ENCODE data around the gene CRTC2. TPM values are rescaled to one million over a fixed set of nuclear protein-coding genes. Genes with fewer than 3 reads are reported as not detected.

Gene CRTC2
- total RNA-seq, 3 donors from 2014 or later: 16.2 to 19.7 (median 19.0) TPM

DNA sequence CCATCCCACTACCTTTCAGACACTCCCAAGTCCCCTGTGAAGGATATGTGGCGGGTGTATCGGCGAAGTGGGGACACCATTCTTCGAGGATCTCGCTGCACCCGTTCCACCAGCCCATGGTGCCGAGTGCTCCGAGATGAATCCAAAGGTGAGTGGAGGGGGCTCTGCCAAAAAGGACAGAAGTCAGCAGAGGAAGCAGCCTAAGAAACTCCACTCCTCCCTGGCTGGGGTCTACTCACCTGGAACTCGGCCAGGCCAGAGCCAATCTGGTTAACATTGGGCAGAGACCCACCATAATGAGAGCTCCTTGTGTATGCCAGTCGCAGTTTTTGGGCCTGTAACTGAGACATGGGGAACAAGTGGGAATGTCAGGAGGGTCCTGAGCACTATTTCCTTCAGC lies 3.6 kb downstream of the CRTC2 start:
- Histone ChIP-seq H3K36me3 (peaks cover 12% of the 10 kb centered on the region), H3K4me1 (peaks cover 10 to 11% of the 10 kb centered on the region in 2 donors), H3K27ac (no peak overlapping the region), H3K27me3 (no peaks in the 10 kb centered on the region), H3K4me3 (no peak overlapping the region), H3K9me3 (no peaks in the 10 kb centered on the region)
- intact Hi-C loops (cut with DNase I; ENCODE audit: low total_unique reads): no loop called here
- DNase-seq (ENCODE audit: low spot score in 2 of 2): no peak
- TF ChIP-seq, protein P1, sequence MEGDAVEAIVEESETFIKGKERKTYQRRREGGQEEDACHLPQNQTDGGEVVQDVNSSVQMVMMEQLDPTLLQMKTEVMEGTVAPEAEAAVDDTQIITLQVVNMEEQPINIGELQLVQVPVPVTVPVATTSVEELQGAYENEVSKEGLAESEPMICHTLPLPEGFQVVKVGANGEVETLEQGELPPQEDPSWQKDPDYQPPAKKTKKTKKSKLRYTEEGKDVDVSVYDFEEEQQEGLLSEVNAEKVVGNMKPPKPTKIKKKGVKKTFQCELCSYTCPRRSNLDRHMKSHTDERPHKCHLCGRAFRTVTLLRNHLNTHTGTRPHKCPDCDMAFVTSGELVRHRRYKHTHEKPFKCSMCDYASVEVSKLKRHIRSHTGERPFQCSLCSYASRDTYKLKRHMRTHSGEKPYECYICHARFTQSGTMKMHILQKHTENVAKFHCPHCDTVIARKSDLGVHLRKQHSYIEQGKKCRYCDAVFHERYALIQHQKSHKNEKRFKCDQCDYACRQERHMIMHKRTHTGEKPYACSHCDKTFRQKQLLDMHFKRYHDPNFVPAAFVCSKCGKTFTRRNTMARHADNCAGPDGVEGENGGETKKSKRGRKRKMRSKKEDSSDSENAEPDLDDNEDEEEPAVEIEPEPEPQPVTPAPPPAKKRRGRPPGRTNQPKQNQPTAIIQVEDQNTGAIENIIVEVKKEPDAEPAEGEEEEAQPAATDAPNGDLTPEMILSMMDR (IDR thresholded peaks at IDR 0.05): no peak
- no peak for TF ChIP-seq POLR2A (IDR thresholded peaks at IDR 0.05)
- no peak for TF ChIP-seq POLR2AphosphoS5 (IDR thresholded peaks at IDR 0.05)

DNA sequence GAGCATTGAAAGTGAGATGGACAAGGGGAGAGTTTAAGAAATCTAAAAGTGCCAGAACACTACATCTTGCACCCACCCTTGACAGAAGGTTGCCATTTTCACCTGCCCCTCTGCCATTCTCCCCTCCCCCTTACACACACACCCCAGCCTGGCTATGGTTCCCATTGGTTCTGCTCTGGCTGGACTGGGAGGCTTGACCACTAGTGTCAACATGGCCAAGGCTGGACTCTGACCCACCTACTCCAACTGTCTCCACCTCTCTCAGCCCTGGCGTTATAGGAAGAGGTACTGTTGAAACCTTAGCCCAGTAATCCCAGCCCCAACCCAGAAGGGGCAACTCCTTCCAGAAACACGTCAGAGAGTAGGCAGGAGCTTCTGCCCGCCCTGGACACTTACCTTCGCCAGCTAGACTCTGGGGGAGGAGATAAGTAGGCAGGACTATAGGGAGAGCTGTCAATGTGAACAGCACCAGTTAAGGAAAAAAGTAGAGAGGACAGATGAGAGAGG lies 4.5 kb downstream of the CRTC2 start:
- H3K9me3 ChIP-seq: no peaks in the 10 kb centered on the region
- peaks cover 10 to 11% of the 10 kb centered on the region in 2 donors for H3K4me1 ChIP-seq
- intact Hi-C loops (cut with DNase I; ENCODE audit: low total_unique reads): no loop called here
- H3K27ac ChIP-seq: no peak overlapping the region
- H3K27me3 ChIP-seq: no peaks in the 10 kb centered on the region
- no peak for DNase-seq (ENCODE audit: low spot score in 2 of 2)
- no peak overlapping the region for H3K4me3 ChIP-seq
- H3K36me3 ChIP-seq: peaks cover 12% of the 10 kb centered on the region
- no peak for TF ChIP-seq POLR2AphosphoS5 (IDR thresholded peaks at IDR 0.05)
- TF ChIP-seq POLR2A (IDR thresholded peaks at IDR 0.05): no peak
- TF ChIP-seq, protein P1 (IDR thresholded peaks at IDR 0.05): no peak

DNA sequence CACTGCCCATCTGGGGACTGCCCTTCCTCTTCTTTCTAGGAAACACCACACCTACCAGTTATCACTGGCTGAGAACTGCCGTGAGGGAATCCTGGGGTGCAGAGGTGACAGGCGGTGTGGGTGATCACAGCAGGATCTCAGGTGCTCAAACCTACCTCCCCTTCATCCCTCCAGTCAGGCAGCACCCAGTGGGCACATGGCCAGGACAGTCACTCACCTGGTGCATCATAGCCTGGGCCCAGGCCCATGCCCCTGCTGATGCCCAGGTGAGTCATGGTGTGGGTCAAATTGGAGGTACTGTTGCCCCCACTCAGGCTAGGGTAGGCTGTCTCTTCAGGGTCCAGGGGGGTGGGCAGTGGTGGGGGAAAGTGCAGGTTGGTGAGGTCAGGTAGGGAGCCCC lies 6.6 kb downstream of the CRTC2 start:
- intact Hi-C loops (cut with DNase I; ENCODE audit: low total_unique reads): no loop called here
- Histone ChIP-seq H3K27ac (no peak overlapping the region), H3K9me3 (no peaks in the 10 kb centered on the region), H3K36me3 (peaks cover 12% of the 10 kb centered on the region), H3K4me3 (no peak overlapping the region), H3K4me1 (peaks cover 6 to 10% of the 10 kb centered on the region in 2 donors), H3K27me3 (no peaks in the 10 kb centered on the region)
- TF ChIP-seq POLR2A (IDR thresholded peaks at IDR 0.05): no peak
- no peak for TF ChIP-seq POLR2AphosphoS5 (IDR thresholded peaks at IDR 0.05)
- TF ChIP-seq, protein P1 (IDR thresholded peaks at IDR 0.05): no peak
- DNase-seq (ENCODE audit: low spot score in 2 of 2): no peak

DNA sequence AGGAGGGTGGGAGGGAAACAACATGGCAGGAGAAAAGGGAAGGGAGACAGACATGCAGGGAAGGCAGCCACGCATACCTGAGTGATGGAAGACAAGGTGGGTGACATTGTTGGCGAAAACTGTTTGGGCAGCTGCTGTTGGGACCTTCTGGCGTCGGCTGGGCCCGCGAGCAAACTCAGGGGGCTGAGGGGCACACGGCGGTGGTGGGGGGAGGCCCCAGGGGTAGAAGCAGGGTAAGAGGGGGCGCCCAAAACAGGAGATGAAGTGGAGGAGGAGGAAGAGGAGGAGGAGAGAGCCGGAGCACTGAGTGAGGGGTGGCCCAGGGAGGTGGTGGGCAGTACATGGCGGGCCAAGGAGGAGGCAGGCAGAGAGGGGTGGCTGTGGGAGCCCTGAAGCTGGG lies 7.2 kb downstream of the CRTC2 start:
- Histone ChIP-seq H3K4me1 (peaks cover 0 to 4% of the 10 kb centered on the region in 2 donors), H3K27ac (no peak overlapping the region), H3K36me3 (peaks cover 12% of the 10 kb centered on the region), H3K9me3 (no peaks in the 10 kb centered on the region), H3K4me3 (no peak overlapping the region), H3K27me3 (no peaks in the 10 kb centered on the region)
- no peak for TF ChIP-seq POLR2AphosphoS5 (IDR thresholded peaks at IDR 0.05)
- DNase-seq (ENCODE audit: low spot score in 2 of 2): no peak
- intact Hi-C loops (cut with DNase I; ENCODE audit: low total_unique reads): no loop called here

DNA sequence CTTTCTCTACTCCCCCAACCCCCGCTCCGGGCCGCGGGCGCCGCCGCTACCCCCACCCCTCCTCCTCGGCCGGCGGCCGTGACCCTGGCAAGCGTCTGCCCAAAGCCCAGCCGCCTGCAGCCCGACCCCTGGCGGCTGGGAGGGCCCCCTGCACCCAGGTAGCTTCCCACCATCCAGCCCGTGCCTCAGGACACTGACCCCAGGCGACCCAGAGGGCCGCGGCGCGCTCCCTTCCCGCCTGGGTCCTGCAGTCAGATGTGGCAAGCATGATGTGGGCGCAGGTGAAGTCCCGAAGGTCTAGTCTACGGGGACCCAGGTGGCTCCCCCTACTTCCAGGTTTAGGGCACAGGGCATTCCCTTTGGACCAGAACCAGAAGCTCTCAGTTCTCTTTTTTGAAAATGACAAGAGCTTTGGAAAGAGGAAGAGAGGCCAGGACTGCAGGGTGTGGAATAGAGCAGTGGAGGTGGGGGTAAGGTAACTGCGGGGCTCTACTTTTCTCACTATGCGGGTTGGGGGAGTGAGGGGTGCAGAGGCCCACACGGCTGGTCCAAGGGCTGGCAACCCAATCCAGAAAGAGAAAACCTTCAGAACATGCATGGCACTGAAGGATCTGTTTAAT lies 11.7 kb downstream of the CRTC2 start, which contains the start of gene DENND4B:
Gene DENND4B (minus strand): TSS at position 97 of the 620 bp plus-strand sequence. CDS start 2,344 bp downstream, outside the sequence.
- peak; percentile 57 to 73 for DNase-seq (ENCODE audit: low spot score in 2 of 2)
- TF ChIP-seq, protein P1 (IDR thresholded peaks at IDR 0.05): peak; percentile 72 to 89 (median 86)
- TF ChIP-seq POLR2AphosphoS5 (IDR thresholded peaks at IDR 0.05): peak; percentile 19 to 55 (median 41)
- no peak for TF ChIP-seq POLR2A (IDR thresholded peaks at IDR 0.05)
- Histone ChIP-seq H3K4me3 (peak within 1 kb of the TSS; percentile 92 to 95 (median 94)), H3K27ac (peak within 1 kb of the TSS; percentile 95 to 98), H3K9me3 (no peaks in the 10 kb centered on the region), H3K27me3 (no peaks in the 10 kb centered on the region), H3K4me1 (no peaks in the 10 kb centered on the region), H3K36me3 (peaks cover 3% of the 10 kb centered on the region)
- intact Hi-C loops (cut with DNase I; ENCODE audit: low total_unique reads): no loop called here

All from breast epithelium (tissue), 4 donors.